Type B pancreatic cell (in vitro differentiated cells): Measurements from ENCODE around the gene GABRB3. TPM values are rescaled to one million over a fixed set of nuclear protein-coding genes. Genes with fewer than 3 reads are reported as not detected.

Experiments used
- DNase-seq: peaks from one replicate; pipeline ENCODE4 v3.0.0; 2021; ENCODE audit warnings: mixed read lengths; ENCODE audit not compliant: unreplicated experiment; ENCODE audit errors: extremely low spot score
- H3K27ac Mint-ChIP-seq: 2 replicates; pipeline ENCODE4 v1.8.0; 2021; ENCODE audit warnings: mild to moderate bottlenecking, mixed read lengths
- H3K27me3 Mint-ChIP-seq: 2 replicates; pipeline ENCODE4 v1.8.0; 2021; ENCODE audit warnings: mixed read lengths
- H3K36me3 Mint-ChIP-seq: 2 replicates; pipeline ENCODE4 v1.8.0; 2021; ENCODE audit warnings: mixed read lengths
- H3K4me1 Mint-ChIP-seq: one replicate; pipeline ENCODE4 v1.8.0; 2021; ENCODE audit warnings: mixed read lengths; ENCODE audit not compliant: unreplicated experiment
- H3K4me3 Mint-ChIP-seq: 2 replicates; pipeline ENCODE4 v1.8.0; 2021; ENCODE audit warnings: mild to moderate bottlenecking, mixed read lengths
- H3K9me3 Mint-ChIP-seq: 2 replicates; pipeline ENCODE4 v1.8.0; 2021; ENCODE audit warnings: mixed read lengths
- total RNA-seq: library from RNA; stranded (reverse); gene quantifications from 2 replicates; pipeline ENCODE4 v1.2.1, GENCODE V29; 2021; ENCODE audit warnings: low replicate concordance
- TF ChIP-seq, protein P1 (sequence below): fragments of 200-600 bp; sonication (generic); conservative IDR thresholded peaks from 2 replicates; pipeline ENCODE4 v1.5.0; 2021; ENCODE audit warnings: antibody characterized with exemption, mild to moderate bottlenecking

Gene GABRB3
- total RNA-seq, 1 donor from 2014 or later = 28.5 TPM

DNA sequence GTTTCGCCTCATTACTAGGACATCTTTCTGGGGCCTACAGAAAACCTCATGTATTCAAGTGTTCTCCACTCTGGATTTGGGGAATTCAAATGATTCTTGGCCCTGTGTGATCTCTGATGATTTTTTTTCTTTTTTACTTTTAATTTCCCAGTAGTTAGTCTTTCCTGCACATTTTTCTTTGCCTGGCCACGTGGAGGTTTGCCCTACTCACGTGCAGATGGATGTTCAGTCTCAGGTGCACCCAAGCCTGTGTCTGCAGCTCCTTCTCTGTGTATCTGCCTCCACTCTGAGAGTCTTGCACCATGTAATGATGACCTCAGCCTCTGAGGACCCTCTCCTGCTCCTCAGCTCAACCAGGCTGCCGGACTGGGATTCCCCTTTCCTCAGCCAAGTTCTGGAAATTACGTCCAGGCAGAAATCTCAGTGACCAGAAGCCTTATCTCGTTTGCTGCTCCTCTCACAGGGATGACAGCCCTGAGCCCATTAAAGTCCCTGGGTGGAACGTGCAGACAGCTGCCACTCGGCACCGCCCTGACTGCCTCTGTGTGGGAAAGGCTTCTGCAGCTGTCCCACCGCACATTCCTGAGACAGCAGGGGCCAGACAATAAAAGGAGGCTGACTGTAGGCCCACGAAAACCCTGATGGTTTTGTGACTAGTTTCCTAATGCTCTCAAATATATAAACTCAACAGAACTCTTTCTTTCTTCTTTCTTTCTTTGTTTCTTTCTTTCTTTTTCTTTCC, 31.4 kb upstream of the GABRB3 start:
- no peaks in the 10 kb centered on the region for H3K9me3 Mint-ChIP-seq
- no peaks in the 10 kb centered on the region for H3K27me3 Mint-ChIP-seq
- DNase-seq = no peak
- H3K4me3 Mint-ChIP-seq = no peak overlapping the region
- H3K36me3 Mint-ChIP-seq = no peaks in the 10 kb centered on the region
- no peaks in the 10 kb centered on the region for H3K4me1 Mint-ChIP-seq
- no peak overlapping the region for H3K27ac Mint-ChIP-seq
- TF ChIP-seq, protein P1, sequence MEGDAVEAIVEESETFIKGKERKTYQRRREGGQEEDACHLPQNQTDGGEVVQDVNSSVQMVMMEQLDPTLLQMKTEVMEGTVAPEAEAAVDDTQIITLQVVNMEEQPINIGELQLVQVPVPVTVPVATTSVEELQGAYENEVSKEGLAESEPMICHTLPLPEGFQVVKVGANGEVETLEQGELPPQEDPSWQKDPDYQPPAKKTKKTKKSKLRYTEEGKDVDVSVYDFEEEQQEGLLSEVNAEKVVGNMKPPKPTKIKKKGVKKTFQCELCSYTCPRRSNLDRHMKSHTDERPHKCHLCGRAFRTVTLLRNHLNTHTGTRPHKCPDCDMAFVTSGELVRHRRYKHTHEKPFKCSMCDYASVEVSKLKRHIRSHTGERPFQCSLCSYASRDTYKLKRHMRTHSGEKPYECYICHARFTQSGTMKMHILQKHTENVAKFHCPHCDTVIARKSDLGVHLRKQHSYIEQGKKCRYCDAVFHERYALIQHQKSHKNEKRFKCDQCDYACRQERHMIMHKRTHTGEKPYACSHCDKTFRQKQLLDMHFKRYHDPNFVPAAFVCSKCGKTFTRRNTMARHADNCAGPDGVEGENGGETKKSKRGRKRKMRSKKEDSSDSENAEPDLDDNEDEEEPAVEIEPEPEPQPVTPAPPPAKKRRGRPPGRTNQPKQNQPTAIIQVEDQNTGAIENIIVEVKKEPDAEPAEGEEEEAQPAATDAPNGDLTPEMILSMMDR = no peak

DNA sequence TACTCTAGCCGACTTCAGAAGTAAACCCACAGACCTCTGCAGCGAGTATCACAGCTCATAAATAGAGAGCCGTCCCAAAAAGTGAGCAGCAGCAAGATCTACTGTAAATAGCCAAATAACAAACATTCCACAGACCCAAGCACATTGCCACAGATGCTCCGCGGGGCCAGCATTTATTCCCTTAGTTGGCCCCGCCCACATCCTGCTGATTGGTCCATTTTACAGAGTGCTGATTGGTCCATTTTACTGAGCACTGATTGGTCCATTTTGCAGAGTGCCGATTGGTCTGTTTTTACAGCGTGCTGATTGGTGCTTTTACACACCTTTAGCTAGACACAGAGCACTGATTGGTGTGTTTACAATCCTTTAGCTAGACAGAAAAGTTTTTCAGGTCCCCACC, 17.3 kb upstream of the GABRB3 start:
- Mint-ChIP-seq H3K27ac (no peak overlapping the region), H3K36me3 (no peaks in the 10 kb centered on the region), H3K4me1 (no peaks in the 10 kb centered on the region), H3K4me3 (no peak overlapping the region), H3K9me3 (no peaks in the 10 kb centered on the region), H3K27me3 (no peaks in the 10 kb centered on the region)
- no peak for DNase-seq
- TF ChIP-seq, protein P1 = no peak

DNA sequence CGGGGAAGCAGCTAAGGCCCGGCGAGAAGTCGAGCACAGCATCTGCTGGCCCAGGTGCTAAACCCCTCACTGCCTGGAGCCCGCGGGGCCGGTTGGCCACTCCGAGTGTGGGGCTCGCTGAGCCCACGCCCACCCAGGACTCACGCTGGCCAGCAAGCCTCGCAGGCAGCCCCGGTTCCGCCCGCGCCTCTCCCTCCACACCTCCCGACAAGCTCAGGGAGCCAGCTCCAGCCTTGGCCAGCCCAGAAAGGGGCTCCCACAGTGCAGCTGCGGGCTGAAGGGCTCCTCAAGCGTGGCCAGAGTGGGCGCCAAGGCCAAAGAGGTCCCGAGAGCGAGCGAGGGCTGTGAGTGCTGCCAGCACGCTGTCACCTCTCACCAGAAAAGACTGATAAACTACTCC, 8.9 kb upstream of the GABRB3 start:
- Mint-ChIP-seq H3K27me3 (peaks cover 6% of the 10 kb centered on the region), H3K36me3 (no peaks in the 10 kb centered on the region), H3K27ac (no peak overlapping the region), H3K4me1 (no peaks in the 10 kb centered on the region), H3K9me3 (no peaks in the 10 kb centered on the region), H3K4me3 (no peak overlapping the region)
- DNase-seq = no peak
- TF ChIP-seq, protein P1 = no peak

DNA sequence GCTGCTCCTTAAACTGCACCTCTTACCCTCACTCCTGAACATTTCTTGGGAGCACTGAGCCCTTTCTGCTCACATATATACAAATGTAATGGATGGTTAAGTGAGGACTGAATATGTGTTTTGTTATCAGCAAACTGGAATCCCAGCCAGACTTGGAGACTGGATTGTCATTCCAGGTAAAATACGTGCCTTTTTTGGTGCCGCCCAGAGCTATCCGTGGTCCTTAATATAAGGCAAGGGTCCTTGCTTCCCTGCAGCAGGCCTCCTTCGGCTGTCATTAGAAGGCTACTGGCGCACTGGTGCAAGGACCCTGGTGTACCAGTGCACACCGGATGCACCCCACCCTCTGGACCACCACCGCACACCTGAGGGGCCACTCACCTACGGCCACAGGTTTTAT, 1.1 kb upstream of the GABRB3 start:
- Mint-ChIP-seq H3K9me3 (no peaks in the 10 kb centered on the region), H3K27me3 (peaks cover 63% of the 10 kb centered on the region), H3K4me1 (peaks cover 8% of the 10 kb centered on the region), H3K27ac (peak overlapping the region; percentile 15), H3K4me3 (peak overlapping the region; percentile 89), H3K36me3 (no peaks in the 10 kb centered on the region)
- TF ChIP-seq, protein P1 = no peak
- no peak for DNase-seq

DNA sequence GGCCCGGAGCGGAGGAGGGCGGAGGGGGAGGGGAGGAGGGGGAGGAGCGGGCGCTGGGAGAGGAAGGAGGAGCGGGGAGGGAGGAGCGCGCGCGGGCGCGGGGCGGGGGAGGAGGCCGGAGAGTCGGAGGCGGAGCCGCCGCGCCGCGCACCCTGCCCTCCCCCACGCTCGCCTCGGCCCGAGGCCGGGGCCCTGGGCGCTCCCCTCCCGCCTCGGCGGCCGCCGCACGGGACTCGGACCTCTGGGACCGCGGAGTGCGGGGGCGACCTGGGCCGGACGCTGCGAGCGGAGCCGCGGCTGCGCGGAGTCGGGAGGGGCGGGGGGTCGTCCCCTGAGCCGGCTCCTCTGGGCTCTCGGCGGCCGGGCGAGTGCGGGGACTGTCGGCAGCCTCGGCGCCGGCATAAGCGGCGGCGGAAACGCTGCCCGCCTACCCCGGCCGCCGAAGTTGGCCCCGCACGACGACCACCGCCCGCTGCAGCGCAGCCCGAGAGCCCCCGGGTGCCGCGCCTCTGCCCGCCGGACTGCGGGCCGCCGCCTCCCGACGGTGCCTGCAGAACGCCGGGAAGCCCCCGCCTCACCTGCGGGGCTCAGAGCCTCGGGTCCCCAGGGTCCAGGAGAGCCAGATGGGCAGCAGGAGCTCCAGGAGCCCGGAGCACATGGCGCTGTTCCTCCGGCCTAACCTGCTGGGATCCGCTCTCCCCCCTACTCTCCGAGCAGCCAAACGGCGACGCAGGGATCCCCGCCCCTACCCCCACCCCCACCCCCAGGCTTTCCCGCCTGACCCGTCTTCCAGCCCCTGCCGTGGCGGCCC, 406 bp upstream of the GABRB3 start:
- TF ChIP-seq, protein P1 = no peak
- peak overlapping the region; percentile 89 for H3K4me3 Mint-ChIP-seq
- peaks cover 8% of the 10 kb centered on the region for H3K4me1 Mint-ChIP-seq
- no peaks in the 10 kb centered on the region for H3K36me3 Mint-ChIP-seq
- no peaks in the 10 kb centered on the region for H3K9me3 Mint-ChIP-seq
- H3K27ac Mint-ChIP-seq = peak overlapping the region; percentile 15
- DNase-seq = peak; percentile 77
- H3K27me3 Mint-ChIP-seq = peaks cover 64% of the 10 kb centered on the region
